GM23338 (cell line): ENCODE measurements around the gene CADPS2. TPM values are rescaled to one million over a fixed set of nuclear protein-coding genes. Genes with fewer than 3 reads are reported as not detected.
A peak's percentile ranks its signal among the peaks of the same experiment; 100 is the strongest.

Source experiments
- ATAC-seq: fragments of 200-7000 bp; cut with Tn5 transposase; 3 replicates; pipeline ENCODE4 v1.9.1; 2020
- DNase-seq: peaks from one replicate; pipeline ENCODE4 v3.0.0-alpha.2; 2015; ENCODE audit warnings: low spot score
- H2AFZ ChIP-seq: fragments of 200-600 bp; sonication (generic); 2 replicates; pipeline ENCODE4 v1.8.0; 2016; ENCODE audit warnings: antibody characterized with exemption, mild to moderate bottlenecking, moderate library complexity
- H3F3A ChIP-seq: fragments of 200-600 bp; sonication (generic); replicated peaks from 2 replicates; pipeline ENCODE4 v1.8.0; 2017; ENCODE audit warnings: antibody characterized with exemption, mixed run types, low read depth
- H3K27ac ChIP-seq: fragments of 200-600 bp; sonication (generic); 2 replicates; pipeline ENCODE4 v1.6.1; 2016; ENCODE audit warnings: low read depth
- H3K27me3 ChIP-seq: fragments of 200-600 bp; sonication (generic); 2 replicates; pipeline ENCODE4 v1.8.0; 2016; ENCODE audit warnings: mild to moderate bottlenecking, mixed run types, moderate library complexity; ENCODE audit not compliant: insufficient read depth
- H3K36me3 ChIP-seq: fragments of 200-600 bp; sonication (generic); 2 replicates; pipeline ENCODE4 v1.8.0; 2016; ENCODE audit warnings: mild to moderate bottlenecking; ENCODE audit not compliant: insufficient read depth
- H3K4me1 ChIP-seq: fragments of 200-600 bp; sonication (generic); 2 replicates; pipeline ENCODE4 v1.8.0; 2016; ENCODE audit warnings: mild to moderate bottlenecking, moderate library complexity; ENCODE audit not compliant: insufficient read depth
- H3K4me2 ChIP-seq: fragments of 200-600 bp; sonication (generic); 2 replicates; pipeline ENCODE4 v1.7.1; 2017; ENCODE audit warnings: mixed run types
- H3K4me3 ChIP-seq: fragments of 200-600 bp; sonication (generic); 2 replicates; pipeline ENCODE4 v1.6.1; 2016; ENCODE audit warnings: mixed run types
- H3K79me2 ChIP-seq: fragments of 200-600 bp; sonication (generic); replicated peaks from 2 replicates; pipeline ENCODE4 v1.8.0; 2017; ENCODE audit warnings: mild to moderate bottlenecking; ENCODE audit not compliant: insufficient read depth
- H3K9me2 ChIP-seq: fragments of 200-600 bp; sonication (generic); 2 replicates; pipeline ENCODE4 v1.8.0; 2017; ENCODE audit not compliant: insufficient read depth
- H4K20me1 ChIP-seq: fragments of 200-600 bp; sonication (generic); replicated peaks from 2 replicates; pipeline ENCODE4 v1.8.0; 2017; ENCODE audit warnings: mild to moderate bottlenecking; ENCODE audit not compliant: insufficient read depth
- H3K27ac Mint-ChIP-seq: 2 replicates; pipeline ENCODE4 v1.8.0; 2020; ENCODE audit warnings: inconsistent platforms, mild to moderate bottlenecking, moderate library complexity, mixed read lengths
- H3K27me3 Mint-ChIP-seq: 3 replicates; pipeline ENCODE4 v1.8.0; 2022; ENCODE audit warnings: low read depth, mild to moderate bottlenecking, moderate library complexity, mixed read lengths, inconsistent platforms; ENCODE audit not compliant: insufficient read depth, poor library complexity
- H3K36me3 Mint-ChIP-seq: 3 replicates; pipeline ENCODE4 v1.8.0; 2021; ENCODE audit warnings: low read depth, mild to moderate bottlenecking, inconsistent platforms, moderate library complexity, mixed read lengths
- H3K4me1 Mint-ChIP-seq: 3 replicates; pipeline ENCODE4 v1.8.0; 2020; ENCODE audit warnings: mild to moderate bottlenecking, inconsistent platforms, mixed read lengths
- H3K4me3 Mint-ChIP-seq: 3 replicates; pipeline ENCODE4 v1.8.0; 2021; ENCODE audit warnings: moderate library complexity, mild to moderate bottlenecking, inconsistent platforms, mixed read lengths
- H3K9me3 Mint-ChIP-seq: 3 replicates; pipeline ENCODE4 v1.8.0; 2020; ENCODE audit warnings: moderate library complexity, mild to moderate bottlenecking, inconsistent platforms, mixed read lengths
- EZH2 ChIP-seq: fragments of 200-600 bp; sonication (generic); IDR thresholded peaks from one replicate; pipeline ENCODE4 v1.8.0; 2017; ENCODE audit warnings: antibody characterized with exemption, mild to moderate bottlenecking, low read depth; ENCODE audit not compliant: unreplicated experiment
- EZH2phosphoT487 ChIP-seq: fragments of 200-600 bp; sonication (generic); IDR thresholded peaks from one replicate; pipeline ENCODE4 v1.8.1; 2018; ENCODE audit warnings: antibody characterized with exemption; ENCODE audit not compliant: unreplicated experiment
- STAT1 ChIP-seq: IDR thresholded peaks from one replicate; pipeline ENCODE4 v1.6.1; 2016; ENCODE audit warnings: antibody characterized with exemption; ENCODE audit not compliant: unreplicated experiment
- polyA plus RNA-seq: library from polyadenylated mRNA; unstranded; fragments of >200 nt; fragmentation: Nextera tagmentation; extraction: Ambion mirVana; gene quantifications from 2 replicates; pipeline ENCODE4 v1.2.1, GENCODE V29; 2016
- total RNA-seq: library from RNA; depleted of rRNA; stranded (reverse); fragments of >200 nt; shearing (Covaris generic); gene quantifications from 2 replicates; pipeline ENCODE4 v1.2.3, GENCODE V29; 2014
- TF ChIP-seq, protein P1 (sequence below): IDR thresholded peaks from one replicate; pipeline ENCODE4 v1.6.1; 2018; ENCODE audit warnings: antibody characterized with exemption; ENCODE audit not compliant: unreplicated experiment

CADPS2 gene
- total and polyA plus RNA-seq, 2 experiments from 2014 or later, result 16.3 to 36.9 TPM

DNA sequence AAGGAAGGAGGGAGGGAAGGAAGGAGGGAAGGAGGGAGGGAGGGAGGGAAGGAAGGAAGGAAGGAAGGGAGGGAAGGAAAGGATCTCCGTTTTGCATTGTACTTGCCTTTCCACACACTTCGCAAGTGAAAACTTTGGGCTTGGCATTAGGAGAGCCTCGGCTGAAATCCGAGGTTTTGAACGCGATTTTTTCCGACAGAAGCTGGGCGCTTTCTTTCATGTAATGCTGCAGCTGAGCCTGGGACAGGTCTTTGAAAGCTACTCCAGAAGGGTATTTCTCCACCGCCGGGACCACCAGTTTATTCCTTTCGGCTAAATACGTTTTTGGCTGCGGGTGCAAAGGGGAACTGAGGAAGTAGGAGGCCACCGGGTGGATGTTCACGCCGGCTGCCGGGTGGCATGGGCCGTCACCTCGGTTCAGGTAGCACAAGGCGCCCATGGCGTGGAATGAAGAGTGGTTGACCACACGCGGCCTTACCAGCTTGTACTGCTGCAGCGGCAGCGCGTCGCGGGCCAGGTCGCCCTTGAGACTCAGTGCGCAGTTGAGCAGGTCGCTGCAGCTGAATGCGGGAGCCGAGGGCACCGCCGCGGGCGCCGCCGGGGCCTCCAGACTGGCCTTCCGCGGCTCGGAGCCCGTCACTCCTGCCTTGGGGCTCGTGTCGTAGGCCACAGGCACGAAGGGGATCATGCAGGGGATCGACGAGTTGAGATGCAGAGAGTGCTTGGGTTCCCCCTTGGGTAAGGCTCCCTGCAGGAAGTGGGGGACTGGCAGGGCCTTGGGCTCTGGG is 582.5 kb downstream of the CADPS2 start:
- peak overlapping the region; percentile 90 for H2AFZ ChIP-seq
- H3K79me2 ChIP-seq, result no peaks in the 10 kb centered on the region
- Mint-ChIP-seq H3K4me3 (peak overlapping the region; percentile 83), H3K9me3 (no peaks in the 10 kb centered on the region), H3K27me3 (peaks cover 91% of the 10 kb centered on the region), H3K27ac (no peak overlapping the region), H3K4me1 (peaks cover 43% of the 10 kb centered on the region), H3K36me3 (no peaks in the 10 kb centered on the region)
- peaks cover 100% of the 10 kb centered on the region for H3K27me3 ChIP-seq
- peaks cover 52% of the 10 kb centered on the region for H3K4me1 ChIP-seq
- no peaks in the 10 kb centered on the region for H3K9me2 ChIP-seq
- DNase-seq, result peak; percentile 71
- peak overlapping the region; percentile 93 for H3K4me2 ChIP-seq
- peaks cover 38% of the 10 kb centered on the region for H3F3A ChIP-seq
- H3K27ac ChIP-seq, result no peak overlapping the region
- peak; percentile 5 for ATAC-seq
- peak; percentile 97 for TF ChIP-seq EZH2
- no peak for TF ChIP-seq STAT1
- H3K36me3 ChIP-seq, result no peaks in the 10 kb centered on the region
- peak overlapping the region; percentile 74 for H3K4me3 ChIP-seq
- H4K20me1 ChIP-seq, result peaks cover 3% of the 10 kb centered on the region; the same call in 1 of the 2 replicates

DNA sequence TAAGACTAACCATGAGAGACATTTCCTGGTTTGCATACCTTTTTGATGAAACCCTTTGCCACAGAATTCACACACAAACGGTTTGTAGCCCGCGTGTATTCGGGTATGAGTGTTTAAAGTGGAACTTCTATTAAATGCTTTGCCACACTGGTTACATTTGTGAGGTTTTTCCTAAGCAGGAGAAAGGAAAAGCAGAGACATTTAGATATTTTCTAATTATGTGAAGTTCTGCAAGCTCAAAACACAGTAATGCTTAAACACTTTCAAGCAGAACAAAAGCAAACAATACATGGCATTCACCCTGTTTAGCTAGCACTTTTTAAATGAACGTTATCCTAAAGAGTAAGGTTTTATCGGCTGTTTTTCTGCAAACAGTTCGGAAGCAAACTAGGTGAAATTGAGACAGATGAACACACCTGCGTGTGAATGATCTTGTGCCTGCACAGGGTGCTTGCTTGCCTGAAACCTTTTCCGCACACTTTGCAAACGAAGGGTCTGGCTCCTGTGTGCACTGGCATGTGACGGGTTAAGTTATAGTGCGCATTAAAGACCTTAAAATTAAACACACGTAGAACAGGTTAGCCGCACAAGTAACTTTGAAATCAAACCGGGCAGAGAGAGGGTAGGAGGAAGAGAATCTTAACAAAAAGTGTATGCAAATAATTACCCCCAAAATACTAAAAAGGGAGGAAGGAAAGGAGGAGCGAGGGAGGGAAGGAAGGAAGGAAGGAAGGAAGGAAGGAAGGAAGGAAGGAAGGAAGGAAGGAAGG is 583.3 kb downstream of the CADPS2 start:
- no peak for ATAC-seq
- H3K4me1 ChIP-seq, result peaks cover 44% of the 10 kb centered on the region
- no peaks in the 10 kb centered on the region for H3K36me3 ChIP-seq
- TF ChIP-seq, protein P1, sequence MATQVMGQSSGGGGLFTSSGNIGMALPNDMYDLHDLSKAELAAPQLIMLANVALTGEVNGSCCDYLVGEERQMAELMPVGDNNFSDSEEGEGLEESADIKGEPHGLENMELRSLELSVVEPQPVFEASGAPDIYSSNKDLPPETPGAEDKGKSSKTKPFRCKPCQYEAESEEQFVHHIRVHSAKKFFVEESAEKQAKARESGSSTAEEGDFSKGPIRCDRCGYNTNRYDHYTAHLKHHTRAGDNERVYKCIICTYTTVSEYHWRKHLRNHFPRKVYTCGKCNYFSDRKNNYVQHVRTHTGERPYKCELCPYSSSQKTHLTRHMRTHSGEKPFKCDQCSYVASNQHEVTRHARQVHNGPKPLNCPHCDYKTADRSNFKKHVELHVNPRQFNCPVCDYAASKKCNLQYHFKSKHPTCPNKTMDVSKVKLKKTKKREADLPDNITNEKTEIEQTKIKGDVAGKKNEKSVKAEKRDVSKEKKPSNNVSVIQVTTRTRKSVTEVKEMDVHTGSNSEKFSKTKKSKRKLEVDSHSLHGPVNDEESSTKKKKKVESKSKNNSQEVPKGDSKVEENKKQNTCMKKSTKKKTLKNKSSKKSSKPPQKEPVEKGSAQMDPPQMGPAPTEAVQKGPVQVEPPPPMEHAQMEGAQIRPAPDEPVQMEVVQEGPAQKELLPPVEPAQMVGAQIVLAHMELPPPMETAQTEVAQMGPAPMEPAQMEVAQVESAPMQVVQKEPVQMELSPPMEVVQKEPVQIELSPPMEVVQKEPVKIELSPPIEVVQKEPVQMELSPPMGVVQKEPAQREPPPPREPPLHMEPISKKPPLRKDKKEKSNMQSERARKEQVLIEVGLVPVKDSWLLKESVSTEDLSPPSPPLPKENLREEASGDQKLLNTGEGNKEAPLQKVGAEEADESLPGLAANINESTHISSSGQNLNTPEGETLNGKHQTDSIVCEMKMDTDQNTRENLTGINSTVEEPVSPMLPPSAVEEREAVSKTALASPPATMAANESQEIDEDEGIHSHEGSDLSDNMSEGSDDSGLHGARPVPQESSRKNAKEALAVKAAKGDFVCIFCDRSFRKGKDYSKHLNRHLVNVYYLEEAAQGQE, result no peak
- peak; percentile 73 for TF ChIP-seq EZH2phosphoT487
- peak; percentile 98 for TF ChIP-seq EZH2
- no peaks in the 10 kb centered on the region for H3K79me2 ChIP-seq
- peak overlapping the region; percentile 74 for H3K4me3 ChIP-seq
- Mint-ChIP-seq H3K27ac (no peak overlapping the region), H3K9me3 (no peaks in the 10 kb centered on the region), H3K4me1 (peaks cover 39% of the 10 kb centered on the region), H3K27me3 (peaks cover 94% of the 10 kb centered on the region), H3K36me3 (no peaks in the 10 kb centered on the region), H3K4me3 (peak overlapping the region; percentile 83)
- no peak overlapping the region for H3K27ac ChIP-seq
- H2AFZ ChIP-seq, result no peak overlapping the region
- no peak for DNase-seq
- H3K4me2 ChIP-seq, result peak overlapping the region; percentile 75
- no peaks in the 10 kb centered on the region for H3K9me2 ChIP-seq
- H3F3A ChIP-seq, result peaks cover 38% of the 10 kb centered on the region
- peaks cover 100% of the 10 kb centered on the region for H3K27me3 ChIP-seq
- peaks cover 3% of the 10 kb centered on the region; the same call in 1 of the 2 replicates for H4K20me1 ChIP-seq
